ENCODE measurements around the gene PRTN3.
A peak's percentile ranks its signal among the peaks of the same experiment; 100 is the strongest.
"Not testable (repeated sequence)": the region's sequence is repeated elsewhere in the genome, so short reads cannot be mapped to it uniquely, and the experiment has no call there.

Gene PRTN3

GRCh38 chr19:881385-882071 lies 40.7 kb downstream of the PRTN3 start:
- no peak for DNase-seq (ENCODE audit: low spot score)

GRCh38 chr19:882871-883497 lies 42.2 kb downstream of the PRTN3 start:
- DNase-seq (ENCODE audit: low spot score) = no peak

GRCh38 chr19:883661-884211 lies 42.9 kb downstream of the PRTN3 start:
- no peak for DNase-seq (ENCODE audit: low spot score)

- DNase-seq (ENCODE audit: low spot score) = no peak
These were observed 43.8 kb downstream of the PRTN3 start for GRCh38 chr19:884420-885211.

DNA sequence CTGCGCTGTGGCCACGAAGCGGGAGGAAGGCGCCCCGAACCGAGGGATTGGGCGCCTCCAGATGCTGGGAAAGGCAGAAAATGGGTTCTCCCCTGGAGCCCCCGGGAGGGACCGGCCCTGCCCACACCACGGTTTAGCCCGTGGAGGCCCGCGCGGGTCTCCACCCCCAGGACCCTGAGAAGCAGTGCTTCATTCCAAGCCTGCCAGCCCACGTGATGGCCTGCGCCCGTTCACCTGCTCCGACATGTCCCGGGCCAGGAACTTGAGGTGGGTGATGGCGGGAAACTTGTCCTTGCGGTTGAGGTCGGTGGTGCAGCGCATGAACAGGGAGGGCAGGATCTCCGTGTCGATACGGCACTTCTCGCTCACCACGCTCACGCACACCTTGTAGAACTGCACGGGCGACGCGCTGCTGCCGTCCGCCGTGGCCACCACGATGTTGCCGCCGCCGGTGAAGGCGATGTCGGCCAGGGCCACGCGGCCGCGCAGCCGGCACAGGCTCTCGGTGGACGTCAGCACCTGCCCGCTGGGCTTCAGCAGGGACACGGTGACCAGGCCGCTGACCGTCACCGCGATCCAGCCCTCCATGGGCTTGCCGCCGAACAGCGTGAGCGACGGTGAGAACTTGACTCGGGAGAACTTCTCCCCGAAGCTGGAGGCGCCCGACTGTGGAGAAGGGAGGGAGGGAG lies 44.9 kb downstream of the PRTN3 start:
- no peak for DNase-seq (ENCODE audit: low spot score)

DNA sequence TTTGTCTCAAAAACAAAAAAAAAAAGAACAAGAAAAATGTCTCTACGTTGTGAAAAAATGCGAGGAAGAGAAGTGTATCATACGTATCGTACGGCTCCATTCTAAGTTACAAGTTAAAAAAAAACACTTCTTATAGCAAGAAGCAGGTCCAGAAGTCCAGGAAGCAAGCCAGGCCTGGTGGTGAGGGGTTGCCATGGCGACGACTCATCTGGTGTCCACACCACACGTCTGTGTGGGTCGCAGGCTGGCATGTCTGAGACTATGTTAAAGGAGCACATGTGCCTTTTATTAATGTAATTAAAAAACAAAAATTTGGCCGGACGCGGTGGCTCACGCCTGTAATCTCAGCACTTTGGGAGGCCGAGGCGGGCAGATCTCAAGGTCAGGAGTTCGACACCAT lies 46.3 kb downstream of the PRTN3 start:
- no peak for DNase-seq (ENCODE audit: low spot score)

- no peak for DNase-seq (ENCODE audit: low spot score)
These were observed 46.8 kb downstream of the PRTN3 start for GRCh38 chr19:887599-887998.

DNA sequence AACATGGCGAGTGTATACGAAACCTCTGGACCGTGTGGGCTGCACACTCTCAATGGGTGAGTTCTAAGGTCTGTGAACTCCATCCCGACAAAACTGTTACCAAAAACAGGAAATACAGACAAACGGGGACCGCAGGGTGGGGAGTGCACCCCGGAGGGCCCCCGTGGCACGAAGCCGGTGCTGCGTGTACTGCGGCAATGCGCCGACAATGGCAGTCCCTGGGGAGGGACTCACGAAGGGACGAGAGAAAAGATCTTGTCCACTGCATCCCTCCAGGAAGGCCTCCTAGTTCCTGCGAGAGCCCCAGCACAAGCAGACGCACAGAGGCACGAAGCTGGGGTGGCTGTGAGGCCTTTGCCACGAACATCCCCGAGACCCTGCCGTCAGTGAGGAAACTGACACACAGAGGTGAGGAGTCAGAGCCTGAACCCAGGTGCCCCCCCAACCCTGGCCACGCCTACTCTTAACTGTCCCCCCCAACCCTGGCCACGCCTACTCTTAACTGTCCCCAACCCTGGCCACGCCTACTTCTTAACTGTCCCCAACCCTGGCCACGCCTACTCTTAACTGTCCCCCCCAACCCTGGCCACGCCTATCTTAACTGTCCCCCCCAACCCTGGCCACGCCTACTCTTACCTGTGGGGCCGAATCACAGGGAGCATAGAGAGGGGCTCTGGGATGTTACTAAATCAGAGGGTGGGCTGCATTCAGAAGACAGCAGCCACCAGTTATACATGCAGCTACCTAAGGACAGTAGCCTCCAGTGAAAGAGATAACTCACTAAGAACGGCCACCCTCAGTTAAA lies 48.0 kb downstream of the PRTN3 start:
- DNase-seq (ENCODE audit: low spot score) = no peak

DNA sequence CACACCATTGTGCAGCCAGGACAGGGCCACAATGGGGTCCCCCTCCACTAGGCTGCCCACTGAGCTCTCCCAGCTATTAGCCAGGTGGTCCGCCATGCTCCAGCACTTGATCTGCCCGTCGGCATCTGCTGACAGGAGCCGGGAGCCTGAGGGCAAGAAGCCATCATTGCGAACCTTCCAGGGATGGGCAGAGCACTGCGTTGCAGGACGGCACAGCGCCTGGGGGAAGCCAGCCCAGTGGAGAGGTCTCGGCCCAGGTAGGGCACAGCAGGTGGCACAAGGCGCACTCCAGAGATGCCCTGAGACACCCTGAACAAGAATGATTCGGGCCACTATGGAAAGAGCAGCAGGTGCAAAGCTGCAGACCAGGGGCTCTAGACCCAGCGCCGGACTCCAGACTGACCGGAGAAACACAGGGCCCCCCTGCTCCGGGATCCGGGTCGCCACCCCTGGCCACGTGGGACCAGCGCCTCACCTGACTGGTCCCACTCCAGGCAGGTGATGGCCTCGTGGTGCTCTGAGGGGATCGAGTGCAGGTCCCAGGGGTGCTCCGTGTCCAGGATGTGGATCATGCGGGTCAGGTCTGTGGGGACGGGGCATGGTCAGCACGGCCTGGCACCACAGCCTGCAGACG lies 49.0 kb downstream of the PRTN3 start:
- DNase-seq (ENCODE audit: low spot score) = no peak

- DNase-seq (ENCODE audit: low spot score) = no peak
These were observed 50.0 kb downstream of the PRTN3 start for GRCh38 chr19:890831-891230.

DNA sequence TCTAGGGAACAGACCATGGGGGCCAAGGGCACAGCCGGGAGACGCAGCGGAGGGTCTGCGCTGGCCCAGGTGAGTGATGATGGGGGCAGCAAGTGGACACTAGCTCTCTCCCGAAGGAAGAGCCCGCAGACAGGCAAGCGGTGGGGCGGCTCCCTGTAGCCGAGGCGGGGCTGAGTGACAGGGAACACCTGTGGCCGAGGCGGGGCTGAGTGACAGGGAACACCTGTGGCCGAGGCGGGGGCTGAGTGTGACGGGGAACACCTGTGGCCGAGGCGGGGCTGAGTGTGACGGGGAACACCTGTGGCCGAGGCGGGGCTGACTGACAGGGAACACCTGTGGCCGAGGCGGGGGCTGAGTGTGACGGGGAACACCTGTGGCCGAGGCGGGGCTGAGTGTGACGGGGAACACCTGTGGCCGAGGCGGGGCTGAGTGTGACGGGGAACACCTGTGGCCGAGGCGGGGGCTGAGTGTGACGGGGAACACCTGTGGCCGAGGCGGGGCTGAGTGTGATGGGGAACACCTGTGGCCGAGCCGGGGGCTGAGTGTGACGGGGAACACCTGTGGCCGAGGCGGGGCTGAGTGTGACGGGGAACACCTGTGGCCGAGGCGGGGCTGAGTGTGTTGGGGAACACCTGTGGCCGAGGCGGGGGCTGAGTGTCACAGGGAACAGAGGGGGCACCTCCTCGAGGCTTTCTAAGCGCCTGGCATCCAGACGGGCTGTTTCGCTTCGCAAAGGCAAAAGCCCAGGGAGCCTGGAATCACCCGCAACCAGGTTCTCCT lies 50.8 kb downstream of the PRTN3 start:
- not testable (repeated sequence) for DNase-seq (ENCODE audit: low spot score)

- DNase-seq (ENCODE audit: low spot score) = no peak
These were observed 51.6 kb downstream of the PRTN3 start for GRCh38 chr19:892243-892893.

DNA sequence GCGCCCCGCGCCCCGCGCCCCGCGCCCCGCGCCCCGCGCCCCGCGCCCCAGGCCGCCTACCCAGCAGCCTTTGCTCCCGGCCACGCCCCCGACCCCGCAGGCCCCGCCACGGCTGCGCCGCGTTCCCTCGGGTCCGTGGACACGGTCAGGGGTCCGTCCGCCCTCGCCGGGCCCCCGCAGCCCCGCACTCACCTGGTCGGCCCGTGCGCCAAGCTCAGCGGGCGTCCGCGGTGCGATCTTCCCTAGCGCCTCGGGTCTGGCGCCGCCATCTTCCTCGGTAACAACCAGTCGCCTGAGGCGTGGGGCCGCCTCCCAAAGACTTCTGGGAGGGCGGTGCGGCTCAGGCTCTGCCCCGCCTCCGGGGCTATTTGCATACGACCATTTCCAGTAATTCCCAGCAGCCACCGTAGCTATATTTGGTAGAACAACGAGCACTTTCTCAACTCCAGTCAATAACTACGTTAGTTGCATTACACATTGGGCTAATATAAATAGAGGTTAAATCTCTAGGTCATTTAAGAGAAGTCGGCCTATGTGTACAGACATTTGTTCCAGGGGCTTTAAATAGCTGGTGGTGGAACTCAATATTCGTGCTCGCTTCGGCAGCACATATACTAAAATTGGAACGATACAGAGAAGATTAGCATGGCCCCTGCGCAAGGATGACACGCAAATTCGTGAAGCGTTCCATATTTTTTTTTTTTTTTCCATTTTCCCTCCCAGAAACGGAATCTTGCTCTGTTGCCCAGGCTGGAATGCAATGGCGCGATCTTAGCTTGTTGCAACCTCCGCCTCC lies 52.3 kb downstream of the PRTN3 start, which contains the start of the genes MED16 and RNU6-9:
TSS of gene MED16 (minus strand) at position 294 of the 796 bp plus-strand sequence. CDS start 2,056 bp downstream, outside the sequence.
TSS of gene RNU6-9 (plus strand) at position 591 of the 796 bp plus-strand sequence.
- peak; percentile 99 for DNase-seq (ENCODE audit: low spot score)

- no peak for DNase-seq (ENCODE audit: low spot score)
These were observed 55.6 kb downstream of the PRTN3 start for GRCh38 chr19:896434-896833.

DNA sequence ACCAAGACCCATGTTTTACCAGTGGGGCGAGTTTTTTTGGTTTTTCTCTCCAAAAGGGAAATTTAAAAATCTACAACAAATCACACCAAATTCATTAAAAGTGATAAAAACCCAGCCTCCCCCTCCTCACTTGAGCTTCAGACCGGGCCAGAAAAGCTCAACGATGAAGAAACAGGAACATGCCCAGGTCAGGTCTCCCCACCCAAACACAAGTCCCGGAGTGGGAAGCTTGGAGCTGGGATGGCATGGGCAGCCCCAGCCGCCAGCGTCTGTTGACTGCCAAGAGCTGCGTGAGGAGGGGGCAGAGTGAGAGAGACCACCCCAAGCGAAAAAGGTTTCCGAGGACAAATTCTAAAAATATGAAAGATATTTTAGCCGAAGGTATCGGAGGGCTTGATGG lies 56.2 kb downstream of the PRTN3 start:
- no peak for DNase-seq (ENCODE audit: low spot score)

- no peak for DNase-seq (ENCODE audit: low spot score)
These were observed 56.7 kb downstream of the PRTN3 start for GRCh38 chr19:897442-898039.

Measured in COLO829 (cell line).